ENCODE measurements around the gene WDR64.
"Not testable (repeated sequence)": the region's sequence is repeated elsewhere in the genome, so short reads cannot be mapped to it uniquely, and the experiment has no call there.

Gene WDR64

DNA sequence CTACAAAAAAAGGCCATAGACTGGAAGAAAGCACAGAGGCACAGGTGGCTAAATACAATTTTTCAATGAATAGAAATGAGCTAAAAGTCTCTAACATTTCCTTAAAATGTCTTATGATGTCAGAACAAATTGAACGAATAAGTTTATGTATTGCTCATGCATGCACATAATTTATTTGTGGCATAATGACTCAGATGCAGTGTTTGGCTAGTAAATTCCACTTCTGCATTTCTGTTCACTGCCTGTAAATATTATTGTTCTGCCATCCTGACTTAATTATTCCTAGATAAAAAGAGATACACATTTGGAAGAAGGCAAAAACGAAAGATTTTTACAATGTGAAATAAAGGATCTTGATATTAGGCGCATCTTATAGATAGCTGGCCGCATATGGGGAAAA lies 169.3 kb downstream of the WDR64 start:
- TF ChIP-seq, protein P1, sequence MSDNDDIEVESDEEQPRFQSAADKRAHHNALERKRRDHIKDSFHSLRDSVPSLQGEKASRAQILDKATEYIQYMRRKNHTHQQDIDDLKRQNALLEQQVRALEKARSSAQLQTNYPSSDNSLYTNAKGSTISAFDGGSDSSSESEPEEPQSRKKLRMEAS (IDR thresholded peaks at IDR 0.05; ENCODE audit: low read depth, low read length), result no peak
- TF ChIP-seq MYC (IDR thresholded peaks at IDR 0.05; ENCODE audit: low read depth, low read length), result no peak
- TF ChIP-seq POLR2A (IDR thresholded peaks at IDR 0.05; ENCODE audit: extremely low read depth, insufficient read length), result no peak
- TF ChIP-seq, protein P2, sequence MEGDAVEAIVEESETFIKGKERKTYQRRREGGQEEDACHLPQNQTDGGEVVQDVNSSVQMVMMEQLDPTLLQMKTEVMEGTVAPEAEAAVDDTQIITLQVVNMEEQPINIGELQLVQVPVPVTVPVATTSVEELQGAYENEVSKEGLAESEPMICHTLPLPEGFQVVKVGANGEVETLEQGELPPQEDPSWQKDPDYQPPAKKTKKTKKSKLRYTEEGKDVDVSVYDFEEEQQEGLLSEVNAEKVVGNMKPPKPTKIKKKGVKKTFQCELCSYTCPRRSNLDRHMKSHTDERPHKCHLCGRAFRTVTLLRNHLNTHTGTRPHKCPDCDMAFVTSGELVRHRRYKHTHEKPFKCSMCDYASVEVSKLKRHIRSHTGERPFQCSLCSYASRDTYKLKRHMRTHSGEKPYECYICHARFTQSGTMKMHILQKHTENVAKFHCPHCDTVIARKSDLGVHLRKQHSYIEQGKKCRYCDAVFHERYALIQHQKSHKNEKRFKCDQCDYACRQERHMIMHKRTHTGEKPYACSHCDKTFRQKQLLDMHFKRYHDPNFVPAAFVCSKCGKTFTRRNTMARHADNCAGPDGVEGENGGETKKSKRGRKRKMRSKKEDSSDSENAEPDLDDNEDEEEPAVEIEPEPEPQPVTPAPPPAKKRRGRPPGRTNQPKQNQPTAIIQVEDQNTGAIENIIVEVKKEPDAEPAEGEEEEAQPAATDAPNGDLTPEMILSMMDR (IDR thresholded peaks at IDR 0.05; ENCODE audit: low read depth, low read length), result no peak
- peak; percentile 9 for DNase-seq (ENCODE audit: low read depth)

DNA sequence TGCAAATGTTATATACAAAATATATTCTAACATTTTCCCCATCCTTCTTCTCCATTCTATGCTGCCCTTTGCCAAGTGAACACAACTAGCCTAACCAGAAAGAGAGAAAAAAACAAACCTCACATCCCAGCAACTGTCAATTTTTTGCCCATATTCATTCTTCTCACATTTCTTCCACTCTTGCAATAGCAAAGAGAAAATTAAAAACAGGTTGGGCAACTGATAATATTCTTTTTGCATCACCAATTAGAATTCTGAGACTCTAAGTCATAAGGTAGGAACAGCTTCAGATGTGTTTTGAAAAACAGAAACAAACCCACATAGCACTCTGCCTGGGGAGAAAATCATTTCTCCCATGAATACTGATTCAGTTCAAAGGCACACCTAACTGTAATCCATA lies 170.8 kb downstream of the WDR64 start:
- H3K4me3 ChIP-seq (ENCODE audit: low read depth, low read length), result no peak overlapping the region
- TF ChIP-seq MYC (IDR thresholded peaks at IDR 0.05; ENCODE audit: low read depth, low read length), result no peak
- TF ChIP-seq, protein P1 (IDR thresholded peaks at IDR 0.05; ENCODE audit: low read depth, low read length), result no peak
- TF ChIP-seq POLR2A (IDR thresholded peaks at IDR 0.05; ENCODE audit: extremely low read depth, insufficient read length), result no peak
- TF ChIP-seq, protein P2 (IDR thresholded peaks at IDR 0.05; ENCODE audit: low read depth, low read length), result no peak
- DNase-seq (ENCODE audit: low read depth), result no peak

More for the DNA sequence above, 169.3 kb downstream of the WDR64 start:
- H3K4me3 ChIP-seq (ENCODE audit: low read depth, low read length), result no peak overlapping the region

DNA sequence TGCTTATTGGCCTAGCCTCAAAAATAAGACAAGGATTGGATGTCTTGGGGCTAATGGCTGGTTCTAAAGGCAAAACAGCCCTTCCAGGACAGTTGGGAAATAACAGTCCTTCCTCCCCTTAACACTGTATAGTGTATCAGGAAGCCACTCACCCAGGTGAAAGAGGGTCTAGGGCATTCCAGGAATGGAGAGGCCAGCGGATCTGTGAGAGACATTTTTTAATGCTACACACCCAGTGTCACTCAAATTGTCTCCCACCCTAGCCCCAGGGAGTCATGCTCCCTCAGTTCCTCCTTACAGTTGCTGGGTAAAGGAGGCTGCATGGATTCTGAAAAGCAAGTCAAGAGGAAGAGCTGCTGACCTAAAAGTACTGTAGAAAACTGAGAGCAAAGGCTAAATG lies 171.8 kb downstream of the WDR64 start:
- DNase-seq (ENCODE audit: low read depth), result peak; percentile 9
- H3K4me3 ChIP-seq (ENCODE audit: low read depth, low read length), result no peak overlapping the region
- no peak for TF ChIP-seq MYC (IDR thresholded peaks at IDR 0.05; ENCODE audit: low read depth, low read length)
- TF ChIP-seq, protein P1 (IDR thresholded peaks at IDR 0.05; ENCODE audit: low read depth, low read length), result no peak
- no peak for TF ChIP-seq POLR2A (IDR thresholded peaks at IDR 0.05; ENCODE audit: extremely low read depth, insufficient read length)
- TF ChIP-seq, protein P2 (IDR thresholded peaks at IDR 0.05; ENCODE audit: low read depth, low read length), result no peak

DNA sequence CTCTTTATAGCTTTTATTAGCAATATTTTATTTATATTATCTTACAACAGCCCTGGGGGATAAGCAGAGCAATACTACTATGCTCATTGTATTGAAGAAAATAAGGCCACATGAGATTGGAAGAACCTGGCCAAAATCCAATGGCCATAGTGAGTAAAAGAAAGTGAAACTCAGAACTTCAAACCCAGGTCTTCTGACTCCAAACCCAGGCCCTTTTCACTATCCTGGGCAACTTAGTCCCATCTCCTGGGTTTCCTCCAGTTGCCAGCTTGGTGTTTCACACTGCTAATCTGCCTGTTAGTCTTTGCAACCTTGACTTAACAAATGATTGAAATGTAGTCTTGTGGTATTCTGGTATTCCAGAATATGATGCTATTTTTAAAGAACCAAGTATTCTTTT lies 173.5 kb downstream of the WDR64 start:
- H3K4me3 ChIP-seq (ENCODE audit: low read depth, low read length), result no peak overlapping the region
- TF ChIP-seq, protein P1 (IDR thresholded peaks at IDR 0.05; ENCODE audit: low read depth, low read length), result no peak
- TF ChIP-seq MYC (IDR thresholded peaks at IDR 0.05; ENCODE audit: low read depth, low read length) (no peak), POLR2A (IDR thresholded peaks at IDR 0.05; ENCODE audit: extremely low read depth, insufficient read length) (no peak)
- TF ChIP-seq, protein P2 (IDR thresholded peaks at IDR 0.05; ENCODE audit: low read depth, low read length), result no peak
- DNase-seq (ENCODE audit: low read depth), result no peak

DNA sequence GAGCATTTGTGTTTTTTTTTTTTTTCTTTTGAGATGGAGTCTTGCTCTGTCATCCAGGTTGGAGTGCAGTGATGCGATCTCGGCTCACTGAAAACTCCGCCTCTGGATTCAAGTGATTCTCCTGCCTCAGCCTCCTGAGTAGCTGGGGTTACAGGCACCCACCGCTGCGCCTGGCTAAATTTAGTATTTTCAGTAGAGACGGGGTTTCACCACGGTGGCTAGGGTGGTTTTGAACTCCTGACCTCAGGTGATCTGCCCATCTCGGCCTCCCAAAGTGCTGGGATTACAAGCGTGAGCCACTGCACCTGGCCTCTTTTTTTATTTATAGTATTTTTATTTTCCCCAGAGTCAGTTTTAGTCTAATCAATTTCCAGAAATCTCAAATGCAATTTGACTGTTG lies 174.5 kb downstream of the WDR64 start:
- H3K4me3 ChIP-seq (ENCODE audit: low read depth, low read length); DNase-seq (ENCODE audit: low read depth): not testable (repeated sequence)

DNA sequence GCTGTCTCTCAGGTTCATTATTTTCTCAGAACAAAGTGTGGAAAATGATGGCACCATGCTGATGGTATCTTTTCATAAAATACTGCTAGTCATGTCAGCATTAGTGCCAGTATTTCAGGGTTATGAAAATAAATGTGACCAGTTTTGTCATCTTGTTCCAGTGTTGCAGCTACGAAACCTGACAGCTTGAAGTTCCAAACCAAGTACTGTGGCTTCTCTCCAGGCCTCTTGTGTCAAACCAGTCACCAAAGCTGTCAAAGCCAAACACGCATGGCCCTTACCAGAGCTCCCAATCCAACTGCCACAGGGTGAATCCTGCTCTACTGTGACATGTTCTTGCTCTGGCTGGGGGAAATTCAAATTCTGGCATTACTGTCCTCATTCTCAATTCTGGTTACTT lies 175.2 kb downstream of the WDR64 start:
- no peak for TF ChIP-seq MYC (IDR thresholded peaks at IDR 0.05; ENCODE audit: low read depth, low read length)
- TF ChIP-seq POLR2A (IDR thresholded peaks at IDR 0.05; ENCODE audit: extremely low read depth, insufficient read length), result no peak
- TF ChIP-seq, protein P1 (IDR thresholded peaks at IDR 0.05; ENCODE audit: low read depth, low read length), result no peak
- TF ChIP-seq, protein P2 (IDR thresholded peaks at IDR 0.05; ENCODE audit: low read depth, low read length), result no peak
- DNase-seq (ENCODE audit: low read depth), result no peak
- H3K4me3 ChIP-seq (ENCODE audit: low read depth, low read length), result no peak overlapping the region

Measured in NB4 (cell line).